Muscle layer of colon (tissue), 2 donors: ENCODE results near the gene STBD1.

Experiments used
- H3K27ac ChIP-seq: one replicate; pipeline ENCODE4 v1.7.0; 2013; ENCODE audit warnings: low read depth, mild to moderate bottlenecking, low read length, moderate library complexity
- H3K27me3 ChIP-seq, 2 donors: one replicate each; pipeline ENCODE4 v1.7.0; 2013; ENCODE audit warnings: low read length in 2 of 2, mild to moderate bottlenecking in 2 of 2; ENCODE audit not compliant: insufficient read depth in 2 of 2, control insufficient read depth in 1 of 2
- H3K36me3 ChIP-seq: one replicate; pipeline ENCODE4 v1.7.0; 2013; ENCODE audit warnings: mild to moderate bottlenecking, low read length; ENCODE audit not compliant: insufficient read depth
- H3K4me1 ChIP-seq: one replicate; pipeline ENCODE4 v1.7.0; 2013; ENCODE audit warnings: mild to moderate bottlenecking, low read length; ENCODE audit not compliant: insufficient read depth
- H3K4me3 ChIP-seq, 2 donors: one replicate each; pipeline ENCODE4 v1.7.0; 2013; ENCODE audit warnings: low read length in 2 of 2, low read depth in 1 of 2, mild to moderate bottlenecking in 1 of 2, moderate library complexity in 1 of 2
- H3K9ac ChIP-seq: one replicate; pipeline ENCODE4 v1.7.0; 2013; ENCODE audit warnings: low read length
- H3K9me3 ChIP-seq: one replicate; pipeline ENCODE4 v1.7.0; 2013; ENCODE audit warnings: mild to moderate bottlenecking, low read length
- donor health status: abdominal sarcoma.
- donor health status: Adenocarcinoma of cecum.

The STBD1 gene

DNA sequence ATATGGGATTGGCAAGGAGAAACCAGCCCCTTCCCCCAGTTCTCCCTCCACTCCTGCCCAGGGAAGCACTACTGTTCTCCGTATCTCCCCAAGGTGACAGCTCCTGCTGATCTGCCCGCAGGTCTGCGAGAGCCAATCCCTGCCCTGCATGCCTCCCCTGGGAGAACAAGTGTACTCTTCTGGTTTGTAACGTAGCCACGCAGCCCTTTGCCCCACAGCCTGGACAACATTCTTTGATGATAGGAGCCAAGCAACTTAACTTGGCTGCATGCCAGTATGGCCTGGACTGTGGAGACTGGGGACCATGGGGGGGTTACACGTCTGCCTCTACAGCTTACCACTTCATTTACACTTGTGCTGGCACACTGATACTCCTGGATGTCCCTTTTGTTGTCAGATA lies 2.0 kb downstream of the STBD1 start:
- Histone ChIP-seq H3K9me3 (no peaks in the 10 kb centered on the region), H3K36me3 (peaks cover 8% of the 10 kb centered on the region), H3K9ac (no peak overlapping the region), H3K4me3 (no peak overlapping the region), H3K27ac (no peak overlapping the region), H3K27me3 (no peaks in the 10 kb centered on the region), H3K4me1 (peaks cover 27% of the 10 kb centered on the region)

GRCh38 chr4:76309939-76310550 lies 3.5 kb downstream of the STBD1 start:
- no peaks in the 10 kb centered on the region for H3K9me3 ChIP-seq
- H3K27me3 ChIP-seq, result no peaks in the 10 kb centered on the region
- no peak overlapping the region for H3K27ac ChIP-seq
- peaks cover 23% of the 10 kb centered on the region for H3K4me1 ChIP-seq
- peaks cover 8% of the 10 kb centered on the region for H3K36me3 ChIP-seq
- H3K4me3 ChIP-seq, result no peak overlapping the region
- H3K9ac ChIP-seq, result no peak overlapping the region

DNA sequence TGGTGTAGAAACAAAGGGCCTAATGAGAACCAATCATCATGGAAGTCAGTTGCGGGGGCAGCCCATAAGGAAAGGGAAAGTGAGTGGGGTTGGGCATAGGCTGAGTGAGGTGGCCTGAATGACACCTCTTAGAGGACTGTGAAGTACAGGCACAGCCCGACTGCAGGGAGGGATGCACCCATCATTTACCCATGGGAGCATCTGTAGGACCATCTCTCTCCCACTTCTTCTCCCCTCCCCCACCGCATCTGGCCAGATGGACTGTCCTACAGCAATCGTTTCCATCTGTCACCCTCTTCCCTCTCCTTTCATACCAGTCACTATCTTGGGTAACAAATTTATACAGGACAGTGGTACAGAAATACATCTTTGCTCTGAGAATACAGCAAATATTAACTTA lies 4.2 kb downstream of the STBD1 start:
- Histone ChIP-seq H3K27me3 (no peaks in the 10 kb centered on the region), H3K4me3 (no peak overlapping the region), H3K9me3 (peaks cover under 1% of the 10 kb centered on the region), H3K4me1 (peaks cover 17% of the 10 kb centered on the region), H3K27ac (no peak overlapping the region), H3K9ac (no peak overlapping the region), H3K36me3 (peaks cover 8% of the 10 kb centered on the region)

DNA sequence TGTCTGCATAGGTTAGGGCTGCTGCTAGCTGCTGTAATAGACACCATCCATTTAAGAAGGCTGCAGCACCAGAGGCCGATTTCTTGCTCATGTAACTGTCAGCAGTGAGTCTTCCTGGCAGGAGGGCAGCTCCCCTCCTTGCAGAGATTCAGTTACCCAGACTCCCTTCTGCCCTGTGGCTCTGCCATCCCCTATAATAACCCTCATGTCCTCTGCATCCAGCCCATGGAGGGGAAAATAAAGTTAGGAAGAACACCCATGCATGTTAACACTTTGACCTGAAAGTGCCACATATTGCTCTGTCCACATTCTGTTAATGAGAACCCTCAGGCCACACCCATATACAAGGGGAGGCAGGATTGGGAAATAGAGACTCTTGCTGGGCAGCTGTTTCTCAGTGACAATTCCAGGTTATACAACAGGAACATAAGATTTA lies 5.4 kb downstream of the STBD1 start:
- peaks cover 8% of the 10 kb centered on the region for H3K36me3 ChIP-seq
- no peaks in the 10 kb centered on the region for H3K27me3 ChIP-seq
- peaks cover 17% of the 10 kb centered on the region for H3K4me1 ChIP-seq
- no peak overlapping the region for H3K4me3 ChIP-seq
- H3K9me3 ChIP-seq, result peaks cover 3% of the 10 kb centered on the region
- no peak overlapping the region for H3K9ac ChIP-seq
- H3K27ac ChIP-seq, result no peak overlapping the region

DNA sequence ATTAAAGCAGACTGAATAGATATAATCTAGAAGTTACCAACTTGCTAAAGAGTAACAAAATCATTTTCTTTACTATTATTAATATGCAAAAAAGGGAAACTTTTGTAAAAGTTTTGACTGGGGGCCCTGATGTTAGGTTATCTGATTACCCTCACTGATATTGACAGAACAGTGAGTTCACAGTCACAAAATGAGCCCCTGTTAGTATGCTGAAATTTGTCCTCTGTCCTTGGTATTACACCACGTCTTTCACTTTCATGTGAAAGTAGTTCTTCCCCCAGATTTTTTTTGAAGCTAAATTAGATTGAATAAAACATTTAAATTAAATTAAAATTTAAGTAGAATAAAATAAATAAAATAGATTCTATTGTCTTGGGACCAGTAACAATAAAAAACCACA lies 5.9 kb downstream of the STBD1 start:
- H3K9me3 ChIP-seq, result peaks cover 3% of the 10 kb centered on the region
- no peak overlapping the region for H3K9ac ChIP-seq
- no peak overlapping the region for H3K27ac ChIP-seq
- H3K4me3 ChIP-seq, result no peak overlapping the region
- peaks cover 8% of the 10 kb centered on the region for H3K36me3 ChIP-seq
- H3K4me1 ChIP-seq, result peaks cover 15% of the 10 kb centered on the region
- no peaks in the 10 kb centered on the region for H3K27me3 ChIP-seq

DNA sequence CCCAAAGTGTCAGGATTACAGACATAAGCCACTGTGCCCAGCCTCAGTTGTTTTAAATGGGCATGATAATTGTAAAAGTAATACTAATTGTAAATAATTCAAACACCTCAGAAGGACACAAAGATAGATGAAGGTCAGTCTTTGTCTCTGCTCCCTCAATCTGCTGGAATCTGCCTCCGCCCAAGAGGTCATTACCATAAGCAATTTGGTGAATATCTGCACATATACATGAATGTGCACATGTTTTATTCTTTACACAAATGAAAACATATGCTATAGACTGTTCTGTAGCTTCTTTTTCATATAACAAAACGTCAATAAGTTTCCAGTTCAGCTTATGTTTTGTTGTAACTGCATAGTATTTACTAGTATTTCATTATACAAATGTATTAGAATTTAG lies 7.0 kb downstream of the STBD1 start:
- H3K9ac ChIP-seq, result no peak overlapping the region

GRCh38 chr4:76315267-76315918 lies 8.9 kb downstream of the STBD1 start:
- Histone ChIP-seq H3K9me3 (peaks cover 3% of the 10 kb centered on the region), H3K4me3 (no peak overlapping the region), H3K36me3 (no peaks in the 10 kb centered on the region), H3K9ac (no peak overlapping the region), H3K27ac (no peak overlapping the region), H3K27me3 (no peaks in the 10 kb centered on the region), H3K4me1 (no peaks in the 10 kb centered on the region)

More for the DNA sequence above, 7.0 kb downstream of the STBD1 start:
- Histone ChIP-seq H3K4me1 (peaks cover 4% of the 10 kb centered on the region), H3K27ac (no peak overlapping the region), H3K36me3 (peaks cover 8% of the 10 kb centered on the region), H3K4me3 (no peak overlapping the region), H3K27me3 (no peaks in the 10 kb centered on the region), H3K9me3 (peaks cover 3% of the 10 kb centered on the region)

DNA sequence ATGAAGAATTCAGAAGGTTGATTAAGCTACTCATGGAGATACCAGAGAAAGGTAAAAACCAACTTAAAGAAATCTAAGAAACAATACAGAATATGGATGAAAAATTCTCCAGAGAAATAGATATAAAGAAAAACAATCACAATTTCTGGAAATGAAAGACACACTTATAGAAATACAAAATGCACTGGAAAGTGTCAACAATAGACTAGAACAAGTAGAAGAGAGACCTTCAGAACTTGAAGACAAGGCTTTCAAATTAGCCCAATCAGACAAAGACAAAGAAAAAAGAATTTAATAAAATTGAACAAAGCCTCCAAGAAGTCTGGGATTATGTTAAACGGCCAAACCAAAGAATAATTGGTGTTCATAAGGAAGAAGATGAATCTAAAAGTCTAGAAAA lies 9.6 kb downstream of the STBD1 start:
- no peak overlapping the region for H3K9ac ChIP-seq
- no peaks in the 10 kb centered on the region for H3K36me3 ChIP-seq
- H3K4me1 ChIP-seq, result no peaks in the 10 kb centered on the region
- H3K9me3 ChIP-seq, result peaks cover 3% of the 10 kb centered on the region
- no peaks in the 10 kb centered on the region for H3K27me3 ChIP-seq
- H3K4me3 ChIP-seq, result no peak overlapping the region
- H3K27ac ChIP-seq, result no peak overlapping the region

GRCh38 chr4:76322236-76322635 lies 15.7 kb downstream of the STBD1 start:
- H3K27ac ChIP-seq, result no peak overlapping the region
- H3K27me3 ChIP-seq, result no peaks in the 10 kb centered on the region
- H3K4me3 ChIP-seq, result no peak overlapping the region

GRCh38 chr4:76325072-76325471 lies 18.5 kb downstream of the STBD1 start:
- Histone ChIP-seq H3K4me1 (no peaks in the 10 kb centered on the region), H3K4me3 (no peak overlapping the region), H3K27me3 (no peaks in the 10 kb centered on the region), H3K9me3 (no peaks in the 10 kb centered on the region), H3K36me3 (no peaks in the 10 kb centered on the region), H3K9ac (no peak overlapping the region), H3K27ac (no peak overlapping the region)

More at GRCh38 chr4:76322236-76322635, 15.7 kb downstream of the STBD1 start:
- Histone ChIP-seq H3K9me3 (no peaks in the 10 kb centered on the region), H3K36me3 (no peaks in the 10 kb centered on the region), H3K9ac (no peak overlapping the region), H3K4me1 (no peaks in the 10 kb centered on the region)

- Histone ChIP-seq H3K36me3 (no peaks in the 10 kb centered on the region), H3K9me3 (no peaks in the 10 kb centered on the region), H3K4me3 (no peak overlapping the region), H3K9ac (no peak overlapping the region), H3K27me3 (no peaks in the 10 kb centered on the region), H3K27ac (no peak overlapping the region), H3K4me1 (no peaks in the 10 kb centered on the region)
Measured at GRCh38 chr4:76326515-76326914, 20.0 kb downstream of the STBD1 start.

- Histone ChIP-seq H3K27ac (no peak overlapping the region), H3K4me3 (no peak overlapping the region), H3K27me3 (no peaks in the 10 kb centered on the region), H3K9ac (no peak overlapping the region), H3K9me3 (no peaks in the 10 kb centered on the region), H3K4me1 (no peaks in the 10 kb centered on the region), H3K36me3 (no peaks in the 10 kb centered on the region)
Measured at GRCh38 chr4:76334885-76335284, 28.4 kb downstream of the STBD1 start.
